ENCODE results near the gene PLSCR2. TPM values are rescaled to one million over a fixed set of nuclear protein-coding genes. Genes with fewer than 3 reads are reported as not detected.
"Not testable (repeated sequence)": the region's sequence is repeated elsewhere in the genome, so short reads cannot be mapped to it uniquely, and the experiment has no call there.

Gene PLSCR2
- total and polyA plus RNA-seq, 9 donors, result 0.27 to 0.35 TPM; not detected in 7

GRCh38 chr3:146493221-146493620 is 23.9 kb upstream of the PLSCR2 start:
- 85 to 91% (median 89%) methylated on average over 2 of the region's 2 CpGs for WGBS, 3 donors
- no peaks in the 10 kb centered on the region for H3K27me3 ChIP-seq
- no peak overlapping the region for H3K27ac ChIP-seq
- intact Hi-C loops (cut with DNase I), result no loop called here
- H3K4me3 ChIP-seq, result no peak overlapping the region
- no peaks in the 10 kb centered on the region for H3K4me1 ChIP-seq (ENCODE audit: insufficient read depth)
- TF ChIP-seq, protein P1, sequence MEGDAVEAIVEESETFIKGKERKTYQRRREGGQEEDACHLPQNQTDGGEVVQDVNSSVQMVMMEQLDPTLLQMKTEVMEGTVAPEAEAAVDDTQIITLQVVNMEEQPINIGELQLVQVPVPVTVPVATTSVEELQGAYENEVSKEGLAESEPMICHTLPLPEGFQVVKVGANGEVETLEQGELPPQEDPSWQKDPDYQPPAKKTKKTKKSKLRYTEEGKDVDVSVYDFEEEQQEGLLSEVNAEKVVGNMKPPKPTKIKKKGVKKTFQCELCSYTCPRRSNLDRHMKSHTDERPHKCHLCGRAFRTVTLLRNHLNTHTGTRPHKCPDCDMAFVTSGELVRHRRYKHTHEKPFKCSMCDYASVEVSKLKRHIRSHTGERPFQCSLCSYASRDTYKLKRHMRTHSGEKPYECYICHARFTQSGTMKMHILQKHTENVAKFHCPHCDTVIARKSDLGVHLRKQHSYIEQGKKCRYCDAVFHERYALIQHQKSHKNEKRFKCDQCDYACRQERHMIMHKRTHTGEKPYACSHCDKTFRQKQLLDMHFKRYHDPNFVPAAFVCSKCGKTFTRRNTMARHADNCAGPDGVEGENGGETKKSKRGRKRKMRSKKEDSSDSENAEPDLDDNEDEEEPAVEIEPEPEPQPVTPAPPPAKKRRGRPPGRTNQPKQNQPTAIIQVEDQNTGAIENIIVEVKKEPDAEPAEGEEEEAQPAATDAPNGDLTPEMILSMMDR (IDR thresholded peaks at IDR 0.05), result no peak
- TF ChIP-seq POLR2A (IDR thresholded peaks at IDR 0.05) (no peak), EP300 (IDR thresholded peaks at IDR 0.05) (no peak)
- no peaks in the 10 kb centered on the region for H3K9me3 ChIP-seq
- H3K36me3 ChIP-seq, result no peaks in the 10 kb centered on the region
- DNase-seq, result no peak

- TF ChIP-seq EP300 (IDR thresholded peaks at IDR 0.05), result no peak
- TF ChIP-seq, protein P1 (IDR thresholded peaks at IDR 0.05), result no peak
- no peak for TF ChIP-seq POLR2A (IDR thresholded peaks at IDR 0.05)
- Histone ChIP-seq H3K4me3 (no peak overlapping the region), H3K36me3 (no peaks in the 10 kb centered on the region), H3K9me3 (no peaks in the 10 kb centered on the region), H3K4me1 (ENCODE audit: insufficient read depth) (no peaks in the 10 kb centered on the region), H3K27ac (no peak overlapping the region), H3K27me3 (no peaks in the 10 kb centered on the region)
- DNase-seq, result no peak
- intact Hi-C loops (cut with DNase I), result no loop called here
- 39 to 91% (median 89%) methylated on average over 2 of the region's 2 CpGs for WGBS, 3 donors
Observed at GRCh38 chr3:146491303-146491702, 21.9 kb upstream of the PLSCR2 start.

DNA sequence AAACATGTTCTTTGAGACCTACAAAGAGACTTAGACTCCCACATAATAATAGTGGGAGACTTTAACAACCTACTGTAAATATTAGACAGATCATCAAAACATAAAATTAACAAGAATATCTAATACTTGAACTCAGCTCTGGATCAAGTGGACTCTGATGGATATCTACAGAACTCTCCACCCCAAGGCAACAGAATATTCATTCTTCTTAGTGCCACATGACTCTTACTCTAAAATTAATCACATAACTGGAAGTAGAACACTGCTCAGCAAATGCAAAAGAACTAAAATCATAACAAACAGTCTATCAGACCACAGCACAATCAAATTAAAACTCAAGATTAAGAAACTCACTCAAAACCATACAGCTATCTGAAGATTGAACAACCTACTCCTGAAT is 15.9 kb upstream of the PLSCR2 start:
- intact Hi-C loops (cut with DNase I), result no loop called here
- Histone ChIP-seq H3K36me3 (no peaks in the 10 kb centered on the region), H3K27me3 (no peaks in the 10 kb centered on the region), H3K9me3 (peaks cover 0 to 3% of the 10 kb centered on the region in 2 donors), H3K27ac (no peak overlapping the region), H3K4me3 (no peak overlapping the region), H3K4me1 (ENCODE audit: insufficient read depth) (no peaks in the 10 kb centered on the region)
- no peak for DNase-seq
- TF ChIP-seq, protein P1 (IDR thresholded peaks at IDR 0.05), result no peak
- TF ChIP-seq POLR2A (IDR thresholded peaks at IDR 0.05), result no peak
- TF ChIP-seq EP300 (IDR thresholded peaks at IDR 0.05), result no peak

DNA sequence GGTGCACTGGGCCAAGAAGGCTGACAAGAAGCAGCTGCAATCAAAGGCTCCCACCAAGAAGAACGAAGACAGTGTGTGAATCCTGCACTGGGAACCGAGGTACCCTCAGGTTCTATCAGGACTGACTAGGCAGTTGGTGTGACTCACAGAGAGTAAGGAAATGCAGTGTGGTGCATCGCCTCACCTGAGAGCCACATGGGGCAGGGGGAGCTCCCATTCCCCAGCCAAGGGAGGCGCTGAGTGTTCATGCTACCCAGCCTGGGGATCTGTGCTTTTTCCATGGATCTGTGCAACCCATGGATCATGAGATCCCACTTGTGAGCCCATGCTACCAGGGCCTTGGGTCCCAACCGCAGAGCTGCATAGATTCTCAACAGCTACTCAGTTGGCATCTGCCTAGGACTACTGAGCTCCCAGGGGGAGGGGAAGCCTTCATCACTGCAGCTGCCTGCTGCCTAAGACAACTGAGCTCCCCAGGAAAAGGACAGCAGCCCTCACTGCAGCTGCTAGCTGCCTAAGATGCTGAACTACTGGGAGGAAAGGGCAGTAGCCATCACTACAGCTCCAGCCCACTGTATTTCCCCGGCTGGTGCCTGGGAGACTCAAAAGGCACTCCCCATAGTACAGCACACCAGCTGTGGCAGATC is 6.9 kb upstream of the PLSCR2 start:
- no peak overlapping the region for H3K4me3 ChIP-seq
- H3K36me3 ChIP-seq, result no peaks in the 10 kb centered on the region
- H3K27me3 ChIP-seq, result no peaks in the 10 kb centered on the region
- intact Hi-C loops (cut with DNase I), result no loop called here
- H3K4me1 ChIP-seq (ENCODE audit: insufficient read depth), result no peaks in the 10 kb centered on the region
- no peaks in the 10 kb centered on the region for H3K9me3 ChIP-seq
- WGBS, 3 donors, result 77 to 91% (median 87%) methylated on average over 6 of the region's 6 CpGs
- TF ChIP-seq POLR2A (IDR thresholded peaks at IDR 0.05), result no peak
- TF ChIP-seq EP300 (IDR thresholded peaks at IDR 0.05), result no peak
- TF ChIP-seq, protein P1 (IDR thresholded peaks at IDR 0.05), result no peak
- H3K27ac ChIP-seq, result no peak overlapping the region
- DNase-seq, result no peak

GRCh38 chr3:146474976-146475375 is 5.6 kb upstream of the PLSCR2 start:
- H3K4me1 ChIP-seq (ENCODE audit: insufficient read depth); H3K36me3 ChIP-seq; H3K4me3 ChIP-seq; intact Hi-C loops (cut with DNase I); DNase-seq; H3K27ac ChIP-seq; H3K27me3 ChIP-seq; H3K9me3 ChIP-seq: not testable (repeated sequence)
- 94 to 95% (median 94%) methylated on average over 2 of the region's 2 CpGs for WGBS, 3 donors
